Dermis microvascular lymphatic vessel endothelial cell (primary cell): ENCODE results near the gene VAMP5. TPM values are rescaled to one million over a fixed set of nuclear protein-coding genes. Genes with fewer than 3 reads are reported as not detected.
"Not testable (repeated sequence)": the region's sequence is repeated elsewhere in the genome, so short reads cannot be mapped to it uniquely, and the experiment has no call there.

ENCODE experiments used
- DNase-seq, 2 donors: peaks; one replicate each; pipeline versions ENCODE4 v3.0.0 to v3.0.0-alpha.2; 2010; ENCODE audit warnings: low read depth in 2 of 2
- total RNA-seq: library from RNA; depleted of rRNA; stranded (reverse); fragments of >200 nt; gene quantifications from 2 replicates; pipeline ENCODE4 v1.2.1, GENCODE V29; 2014

Gene VAMP5
- total RNA-seq, 1 donor from 2014 or later: 89.2 TPM

DNA sequence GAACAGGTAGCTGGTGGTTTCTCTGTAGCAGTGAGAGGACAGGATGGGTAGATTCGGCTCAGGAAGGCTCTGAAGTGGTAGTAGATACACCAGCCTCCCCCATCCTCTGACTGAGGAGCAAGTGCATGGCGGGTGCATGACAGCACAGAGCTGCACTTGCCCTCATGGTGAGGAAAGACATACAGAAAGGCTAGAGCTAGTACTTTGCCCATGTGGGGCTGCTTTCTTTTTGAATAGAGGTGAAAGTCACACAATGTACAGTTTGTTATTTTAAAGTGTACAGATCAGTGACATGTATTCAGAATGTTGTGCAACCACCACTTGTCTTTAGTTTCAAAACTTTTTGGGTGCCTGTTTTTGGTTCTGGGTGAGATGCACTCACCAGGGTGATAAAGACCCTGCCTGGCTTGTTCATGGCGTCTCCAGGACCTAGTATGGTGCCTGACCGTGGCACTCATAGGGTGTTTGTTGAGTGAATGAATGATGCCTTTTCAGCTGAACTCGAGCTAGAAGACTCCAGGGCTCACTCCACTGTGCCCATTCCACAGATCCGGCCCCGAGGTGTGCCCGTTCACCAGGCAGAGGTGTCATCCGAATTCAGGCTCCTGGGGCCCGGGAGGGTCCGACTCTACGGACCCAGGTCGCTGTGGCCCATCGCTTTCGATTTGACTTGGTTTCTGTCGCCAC lies 421 bp upstream of the VAMP5 start:
- no peak for DNase-seq

GRCh38 chr2:85584857-85585780 lies 888 bp downstream of the VAMP5 start:
- DNase-seq: peak; percentile 64 to 89

DNA sequence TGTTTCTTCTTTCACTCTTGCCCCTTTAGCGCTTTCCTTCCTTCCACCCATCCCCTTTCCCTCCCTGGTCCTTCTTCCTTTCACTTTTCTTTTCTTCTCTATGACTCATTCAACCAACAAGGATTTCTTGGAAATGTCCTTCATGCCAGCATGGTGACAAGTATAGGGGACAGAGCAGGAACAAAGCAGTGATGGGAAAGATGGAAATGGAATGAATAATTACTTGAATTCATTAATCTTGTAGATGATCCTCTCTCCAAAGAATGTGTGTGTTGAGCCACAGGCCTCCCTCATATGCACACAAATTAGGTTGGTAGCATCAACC lies 1.5 kb downstream of the VAMP5 start:
- DNase-seq: no peak

GRCh38 chr2:85588236-85588635 lies 4.0 kb downstream of the VAMP5 start:
- no peak for DNase-seq

GRCh38 chr2:85588645-85589044 lies 4.4 kb downstream of the VAMP5 start:
- no peak for DNase-seq

DNA sequence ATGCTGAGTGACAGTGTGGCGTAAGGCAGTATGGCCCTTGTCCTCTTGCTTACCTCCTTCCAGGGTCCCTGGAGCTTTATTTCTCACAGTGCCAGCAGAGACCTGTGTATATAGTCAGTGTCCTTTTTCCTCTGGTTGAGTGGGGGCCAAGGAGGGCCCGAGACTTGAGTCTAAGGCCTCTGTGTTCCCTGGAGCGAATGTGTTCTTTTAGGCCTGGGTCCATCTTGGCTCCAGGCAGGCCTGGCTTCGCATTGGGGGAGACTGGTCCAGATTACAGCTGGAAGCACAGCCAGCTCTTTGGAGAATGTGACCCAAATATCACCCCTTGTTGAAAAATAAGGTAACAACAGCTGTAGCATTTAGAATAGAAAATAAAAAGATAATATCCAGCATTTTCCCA lies 5.0 kb downstream of the VAMP5 start:
- no peak for DNase-seq

DNA sequence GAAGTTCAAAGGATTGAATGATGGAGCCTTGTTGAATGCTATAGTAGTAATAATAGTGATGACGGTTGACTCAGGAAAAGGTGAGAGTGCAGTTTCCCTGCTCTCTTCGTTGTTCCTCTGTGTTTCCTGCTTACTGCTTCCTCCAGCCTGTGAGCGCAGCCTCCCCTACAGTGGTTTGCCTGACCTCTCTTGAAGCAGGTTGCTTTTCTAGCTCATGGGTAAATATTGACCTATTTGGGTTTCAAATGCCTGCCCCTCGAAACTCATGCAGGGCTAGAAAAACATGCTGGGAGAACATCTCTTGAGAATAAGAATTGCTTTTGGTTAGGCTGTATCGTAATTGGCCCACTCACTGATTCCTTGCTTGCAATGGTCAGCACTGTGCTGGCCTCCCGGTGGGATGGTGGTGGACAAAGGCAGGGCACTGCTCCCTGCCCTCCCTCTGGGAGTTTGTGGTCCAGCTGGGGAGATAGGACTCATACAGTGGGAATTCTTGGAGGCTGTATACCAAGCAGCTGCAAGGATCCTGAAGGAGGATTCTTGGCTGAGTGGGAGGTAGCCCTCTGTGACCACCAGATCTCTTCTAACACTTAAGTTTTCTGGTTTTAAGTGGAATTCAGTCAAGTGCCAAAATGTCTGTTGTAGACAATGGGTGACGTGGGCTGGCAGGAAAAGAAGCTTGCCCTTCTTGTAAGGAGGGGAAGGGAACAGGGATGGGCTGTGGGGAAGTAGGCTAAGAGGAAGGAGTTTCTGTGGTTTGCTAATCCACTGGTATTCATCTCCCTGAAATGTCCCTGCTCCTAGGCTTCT lies 6.0 kb downstream of the VAMP5 start:
- peak; percentile 32 to 85 for DNase-seq

DNA sequence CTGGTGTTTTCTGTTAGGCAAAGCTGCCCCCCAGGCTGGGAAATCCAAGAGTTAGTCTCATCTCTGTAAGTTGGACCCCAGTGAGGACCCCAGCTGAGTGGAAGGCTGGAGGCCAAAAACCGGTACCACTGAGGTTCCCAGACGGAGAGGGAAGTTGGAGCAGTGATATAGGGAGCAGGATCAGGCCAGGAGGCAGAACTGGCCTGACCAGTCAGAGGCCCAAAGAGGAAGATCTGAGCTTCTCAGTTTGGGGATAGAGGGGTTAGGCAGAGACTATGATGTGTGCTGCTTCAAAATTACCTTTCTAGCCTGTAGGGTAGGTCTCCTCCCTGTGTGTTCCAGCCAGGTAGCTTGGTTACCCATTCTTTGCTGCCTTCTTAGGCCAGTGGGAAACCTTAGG lies 6.7 kb downstream of the VAMP5 start:
- DNase-seq: no peak

- peak in 1 of 2 donors; percentile 55 for DNase-seq
Observed at GRCh38 chr2:85591563-85591962, 7.3 kb downstream of the VAMP5 start.

DNA sequence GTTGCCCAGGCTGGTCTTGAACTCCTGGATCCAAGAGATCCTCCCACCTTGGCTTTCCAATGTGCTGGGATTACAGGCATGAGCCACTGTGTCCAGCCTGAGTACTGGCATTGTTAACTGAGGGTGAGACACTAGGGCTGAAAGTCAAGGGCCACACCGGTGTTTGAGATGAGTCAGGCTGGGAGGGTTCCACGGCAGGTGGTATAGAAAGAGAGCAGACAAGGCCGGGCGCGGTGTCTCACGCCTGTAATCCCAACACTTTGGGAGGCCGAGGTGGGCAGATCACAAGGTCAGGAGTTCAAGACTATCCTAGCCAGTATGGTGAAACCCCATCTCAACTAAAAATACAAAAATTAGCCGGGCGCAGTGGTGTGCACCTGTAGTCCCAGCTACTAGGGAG lies 8.1 kb downstream of the VAMP5 start:
- not testable (repeated sequence) for DNase-seq

- DNase-seq: no peak
Observed at GRCh38 chr2:85593023-85593422, 8.8 kb downstream of the VAMP5 start.

GRCh38 chr2:85594715-85595300 lies 10.6 kb downstream of the VAMP5 start:
- no peak for DNase-seq

GRCh38 chr2:85595301-85596025 lies 11.2 kb downstream of the VAMP5 start, which contains the start of gene RNF181:
Gene RNF181 (plus strand): TSS chr2:85595745. CDS start chr2:85595764, 19 bp downstream.
- DNase-seq: peak; percentile 97 to 99

GRCh38 chr2:85596026-85596333 lies 11.7 kb downstream of the VAMP5 start:
- peak in 1 of 2 donors; percentile 60 for DNase-seq

- DNase-seq: no peak
Observed at GRCh38 chr2:85596486-85597143, 12.4 kb downstream of the VAMP5 start.

DNA sequence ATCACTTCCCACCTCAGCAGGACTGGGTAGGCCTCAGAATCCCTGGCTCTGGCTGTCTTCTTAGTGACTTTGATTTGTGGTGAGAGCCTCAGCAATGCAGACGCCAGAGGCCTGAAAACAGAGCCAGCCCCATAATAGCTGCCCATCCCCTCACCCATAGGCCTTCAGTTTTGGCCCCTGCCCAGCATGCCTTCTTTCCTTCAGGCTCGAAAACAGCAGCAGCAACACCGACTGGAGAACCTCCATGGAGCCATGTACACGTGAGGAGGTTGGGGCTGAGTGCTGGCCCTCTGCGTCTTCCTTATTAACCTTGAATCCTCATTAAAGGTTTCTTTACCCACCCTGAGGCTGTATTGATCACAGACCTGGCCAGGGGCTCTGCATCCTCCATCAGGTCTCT lies 13.0 kb downstream of the VAMP5 start:
- DNase-seq: no peak

DNA sequence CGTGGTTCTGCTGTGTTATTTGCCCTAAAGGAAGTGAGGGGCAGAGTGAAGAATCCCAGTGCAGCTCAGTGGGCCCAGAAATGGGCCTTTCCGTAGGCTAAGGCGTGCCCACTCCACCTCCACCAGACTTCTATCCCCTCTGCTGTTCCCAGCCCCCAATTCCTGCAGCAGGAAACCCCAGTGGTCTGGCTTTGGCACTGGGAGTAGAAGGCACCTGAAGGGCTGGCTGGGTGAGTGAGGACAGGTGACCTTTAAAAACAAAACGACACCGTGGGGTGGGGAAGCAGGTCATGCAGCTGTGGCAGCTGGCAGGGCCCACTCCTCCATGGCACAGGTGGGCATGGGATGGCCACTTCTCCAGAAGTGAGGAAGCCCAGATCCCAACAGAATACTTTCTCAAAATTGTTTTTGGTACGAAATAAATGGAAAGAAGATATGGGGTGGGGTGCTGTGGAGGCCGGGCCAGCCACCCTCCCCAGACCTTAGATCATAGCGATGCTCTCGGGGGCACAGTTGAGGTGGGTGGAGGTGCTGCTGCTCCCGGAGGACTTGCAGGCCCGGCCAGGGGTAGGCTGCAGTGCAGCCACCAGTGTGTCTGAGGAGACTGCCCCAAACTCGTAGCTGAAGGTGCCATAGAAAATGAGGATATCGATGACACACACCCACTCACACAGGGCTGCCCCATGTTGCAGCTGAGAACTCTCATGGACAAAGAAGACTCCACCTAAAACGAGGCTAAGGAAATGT lies 14.5 kb downstream of the VAMP5 start:
- no peak for DNase-seq

DNA sequence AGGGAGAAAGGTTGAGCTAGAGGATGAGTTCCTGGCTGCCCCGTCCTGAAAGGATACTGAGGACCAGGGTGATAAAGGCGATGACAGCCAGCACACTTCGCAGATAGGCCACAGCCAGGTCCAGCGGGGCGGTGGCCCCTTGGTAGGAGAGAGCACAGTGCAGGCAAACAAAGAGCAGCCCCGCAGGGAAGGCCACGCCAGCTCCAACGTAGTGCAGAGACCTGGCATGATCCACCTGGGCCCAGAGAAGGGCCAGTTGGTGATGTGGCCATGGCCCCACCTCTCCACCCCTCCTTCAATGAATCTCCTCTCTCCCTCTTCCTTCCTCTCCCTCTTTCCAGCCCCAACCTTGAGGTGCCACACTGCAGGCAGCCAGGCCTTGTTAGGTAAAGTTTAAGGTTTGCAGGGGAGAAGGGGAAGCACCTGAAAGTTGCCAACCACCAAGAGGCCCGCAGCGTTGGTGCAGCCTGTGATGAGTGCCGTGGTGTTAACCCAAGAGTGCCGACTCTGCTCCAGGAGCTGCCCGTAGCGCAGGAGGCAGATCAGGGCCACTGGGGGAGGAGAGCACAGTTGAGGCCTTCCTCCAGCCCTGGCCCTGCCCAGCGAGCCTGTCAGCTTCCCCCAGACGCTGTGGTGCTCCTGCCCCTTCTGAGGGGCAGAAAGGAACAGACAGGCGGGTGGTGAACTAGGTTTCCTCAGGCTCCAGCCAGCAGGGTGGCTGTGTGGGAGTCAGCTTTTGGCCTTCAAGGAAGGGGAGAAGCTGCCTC lies 15.4 kb downstream of the VAMP5 start:
- DNase-seq: no peak

- DNase-seq: no peak
Observed at GRCh38 chr2:85600235-85600575, 16.0 kb downstream of the VAMP5 start.
